Measurements from ENCODE around the gene PLA2G4B. TPM values are rescaled to one million over a fixed set of nuclear protein-coding genes. Genes with fewer than 3 reads are reported as not detected.

PLA2G4B gene
- total and polyA plus RNA-seq, 10 of the 15 experiments (the other 5 are each of a cell fraction or from before 2014, with no cell fraction given) = 0.22 to 6.6 (median 2.9) TPM

DNA sequence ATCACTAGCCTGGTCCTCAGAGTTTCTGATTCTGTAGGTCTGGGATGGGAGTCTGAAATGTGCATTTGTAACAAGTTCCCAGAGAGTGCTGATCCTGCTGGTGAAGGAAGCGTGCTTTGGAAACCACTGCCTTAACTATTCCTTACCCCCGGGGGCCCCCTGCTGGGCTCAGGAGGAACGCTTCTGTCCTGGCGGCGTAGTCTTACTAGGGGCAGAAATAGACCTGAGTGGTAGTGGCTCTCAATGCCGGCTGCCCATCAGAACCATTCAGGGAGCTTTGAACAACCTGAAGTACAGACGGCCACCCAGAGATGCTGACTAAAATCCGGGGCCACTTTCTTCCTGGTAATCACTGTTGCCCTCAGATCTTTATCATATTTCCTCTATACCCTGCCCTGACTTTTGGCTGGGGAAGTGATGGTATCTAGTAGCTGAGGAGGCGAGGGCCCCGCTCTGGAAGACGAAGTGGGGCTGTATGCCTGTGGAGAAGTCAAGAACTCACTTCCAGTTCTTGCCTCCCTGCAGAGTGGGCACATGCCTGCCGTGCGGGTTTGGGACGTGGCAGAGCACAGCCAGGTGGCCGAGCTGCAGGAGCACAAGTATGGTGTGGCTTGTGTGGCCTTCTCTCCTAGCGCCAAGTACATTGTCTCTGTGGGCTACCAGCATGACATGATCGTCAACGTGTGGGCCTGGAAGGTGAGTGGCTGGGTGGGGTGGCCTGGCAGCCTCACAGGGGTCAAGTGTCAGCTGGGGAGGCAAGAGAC is 27.0 kb upstream of the PLA2G4B start:
- H3K4me1 ChIP-seq (ENCODE audit: control insufficient read depth, insufficient read depth, low read length) = no peaks in the 10 kb centered on the region
- intact Hi-C loops (cut with micrococcal nuclease; ENCODE audit: unreplicated experiment) = loop anchor here (1.0 to 10.0 kb wide), 4 partner anchors 39 to 344 kb away; no protein-coding TSS in a partner anchor
- TF ChIP-seq SMARCA5 (IDR thresholded peaks at IDR 0.05) (peak; percentile 61; the same call in 1 of the 2 replicates), YY1 (IDR thresholded peaks at IDR 0.05; ENCODE audit: low read depth, low read length) (peak; percentile 77), CTCF (IDR thresholded peaks at IDR 0.05 in 2 of 3, conservative IDR thresholded peaks at IDR 0.05 in 1 of 3; ENCODE audit: control insufficient read depth in 2 of 3, extremely low read depth in 1 of 3, insufficient read depth in 1 of 3, low read depth in 3 of 3, low read length in 3 of 3) (peak; percentile 90 to 94 (median 92)), NFYB (IDR thresholded peaks at IDR 0.05; ENCODE audit: insufficient read depth, low read depth, low read length) (no peak), NKRF (conservative IDR thresholded peaks at IDR 0.05) (no peak), ZBED1 (IDR thresholded peaks at IDR 0.05; ENCODE audit: borderline replicate concordance) (no peak), ZSCAN29 (IDR thresholded peaks at IDR 0.05) (no peak)
- TF ChIP-seq, protein P1, sequence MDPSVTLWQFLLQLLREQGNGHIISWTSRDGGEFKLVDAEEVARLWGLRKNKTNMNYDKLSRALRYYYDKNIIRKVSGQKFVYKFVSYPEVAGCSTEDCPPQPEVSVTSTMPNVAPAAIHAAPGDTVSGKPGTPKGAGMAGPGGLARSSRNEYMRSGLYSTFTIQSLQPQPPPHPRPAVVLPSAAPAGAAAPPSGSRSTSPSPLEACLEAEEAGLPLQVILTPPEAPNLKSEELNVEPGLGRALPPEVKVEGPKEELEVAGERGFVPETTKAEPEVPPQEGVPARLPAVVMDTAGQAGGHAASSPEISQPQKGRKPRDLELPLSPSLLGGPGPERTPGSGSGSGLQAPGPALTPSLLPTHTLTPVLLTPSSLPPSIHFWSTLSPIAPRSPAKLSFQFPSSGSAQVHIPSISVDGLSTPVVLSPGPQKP (IDR thresholded peaks at IDR 0.05; ENCODE audit: low read depth, low read length) = no peak
- TF ChIP-seq, protein P2, sequence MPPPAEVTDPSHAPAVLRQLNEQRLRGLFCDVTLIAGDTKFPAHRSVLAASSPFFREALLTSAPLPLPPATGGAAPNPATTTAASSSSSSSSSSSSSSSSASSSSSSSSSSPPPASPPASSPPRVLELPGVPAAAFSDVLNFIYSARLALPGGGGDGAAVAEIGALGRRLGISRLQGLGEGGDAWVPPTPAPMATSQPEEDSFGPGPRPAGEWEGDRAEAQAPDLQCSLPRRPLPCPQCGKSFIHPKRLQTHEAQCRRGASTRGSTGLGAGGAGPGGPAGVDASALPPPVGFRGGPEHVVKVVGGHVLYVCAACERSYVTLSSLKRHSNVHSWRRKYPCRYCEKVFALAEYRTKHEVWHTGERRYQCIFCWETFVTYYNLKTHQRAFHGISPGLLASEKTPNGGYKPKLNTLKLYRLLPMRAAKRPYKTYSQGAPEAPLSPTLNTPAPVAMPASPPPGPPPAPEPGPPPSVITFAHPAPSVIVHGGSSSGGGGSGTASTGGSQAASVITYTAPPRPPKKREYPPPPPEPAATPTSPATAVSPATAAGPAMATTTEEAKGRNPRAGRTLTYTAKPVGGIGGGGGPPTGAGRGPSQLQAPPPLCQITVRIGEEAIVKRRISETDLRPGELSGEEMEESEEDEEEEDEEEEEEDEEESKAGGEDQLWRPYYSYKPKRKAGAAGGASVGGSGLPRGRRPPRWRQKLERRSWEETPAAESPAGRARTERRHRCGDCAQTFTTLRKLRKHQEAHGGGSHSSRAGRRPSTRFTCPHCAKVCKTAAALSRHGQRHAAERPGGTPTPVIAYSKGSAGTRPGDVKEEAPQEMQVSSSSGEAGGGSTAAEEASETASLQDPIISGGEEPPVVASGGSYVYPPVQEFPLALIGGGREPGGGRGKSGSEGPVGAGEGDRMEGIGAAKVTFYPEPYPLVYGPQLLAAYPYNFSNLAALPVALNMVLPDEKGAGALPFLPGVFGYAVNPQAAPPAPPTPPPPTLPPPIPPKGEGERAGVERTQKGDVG (CRISPR knock-in tag; IDR thresholded peaks at IDR 0.05) = no peak

More for the DNA sequence above, 27.0 kb upstream of the PLA2G4B start:
- CTCF ChIA-PET = interaction anchor here (0.6 to 6.3 kb wide), 24 partner anchors 9 to 346 kb away, joined by 3 to 365 read pairs (median 6); partner anchors contain the start of gene MAPKBP1
- ATAC-seq (peak; percentile 98), DNase-seq (ENCODE audit: low read depth, low spot score) (no peak), FAIRE-seq (peak; percentile 69)
- in situ Hi-C loops (cut with MboI) = loop anchor here (5.0 kb wide), 1 partner anchor 39 kb away; the partner anchor contains the start of gene MAPKBP1
- H3K79me2 ChIP-seq (ENCODE audit: control insufficient read depth, insufficient read depth, low read length) = no peaks in the 10 kb centered on the region
- H3K9ac ChIP-seq (ENCODE audit: control insufficient read depth, insufficient read depth, low read length) = no peak overlapping the region
- POLR2A ChIA-PET = interaction anchor here (1.6 to 2.6 kb wide), 2 partner anchors 15 to 38 kb away, joined by 7 to 28 read pairs; partner anchors contain the start of gene MAPKBP1
- no peak overlapping the region for H3K27ac ChIP-seq (ENCODE audit: control insufficient read depth, insufficient read depth)
- SMC1A ChIA-PET (ENCODE audit: uncharacterized antibody, unreplicated experiment) = interaction anchor here (0.6 to 8.3 kb wide), 14 partner anchors 11 to 346 kb away, joined by 3 to 268 read pairs (median 6); partner anchors contain the start of genes MAPKBP1 and MGA
- no peak overlapping the region for H3K4me3 ChIP-seq
- H4K20me1 ChIP-seq (ENCODE audit: control insufficient read depth, insufficient read depth) = no peaks in the 10 kb centered on the region
- WGBS (ENCODE audit: insufficient coverage, insufficient replicate concordance, low lambda C conversion rate, missing lambda C conversion rate) = 54% methylated on average over 18 of the region's 18 CpGs
- H2AFZ ChIP-seq (ENCODE audit: control insufficient read depth, low read depth, low read length) = no peak overlapping the region
- H3K36me3 ChIP-seq (ENCODE audit: control insufficient read depth in 2 of 2, insufficient read depth in 2 of 2, low read length in 1 of 2) = peaks cover 0 to 11% of the 10 kb centered on the region in 2 experiments; a peak in 3 of 4 replicates
- BruUV-seq (replicated peaks) = no TSS peak
- no peaks in the 10 kb centered on the region for H3K27me3 ChIP-seq (replicated peaks in 1 of 2; ENCODE audit: control insufficient read depth in 2 of 2, insufficient read depth in 2 of 2, low read length in 1 of 2)
- RAD21 ChIA-PET (ENCODE audit: unreplicated experiment) = interaction anchor here (0.7 to 12.6 kb wide), 15 partner anchors 9 to 349 kb away, joined by 3 to 305 read pairs (median 6); partner anchors contain the start of genes EHD4 and MAPKBP1
- H3K4me2 ChIP-seq (ENCODE audit: control insufficient read depth, insufficient read depth) = no peak overlapping the region
- no peaks in the 10 kb centered on the region for H3K9me3 ChIP-seq (replicated peaks; ENCODE audit: control insufficient read depth, insufficient read depth, low read length)

Measured in GM12878 (cell line).